ENCODE results near the gene SNTG2.

The SNTG2 gene

DNA sequence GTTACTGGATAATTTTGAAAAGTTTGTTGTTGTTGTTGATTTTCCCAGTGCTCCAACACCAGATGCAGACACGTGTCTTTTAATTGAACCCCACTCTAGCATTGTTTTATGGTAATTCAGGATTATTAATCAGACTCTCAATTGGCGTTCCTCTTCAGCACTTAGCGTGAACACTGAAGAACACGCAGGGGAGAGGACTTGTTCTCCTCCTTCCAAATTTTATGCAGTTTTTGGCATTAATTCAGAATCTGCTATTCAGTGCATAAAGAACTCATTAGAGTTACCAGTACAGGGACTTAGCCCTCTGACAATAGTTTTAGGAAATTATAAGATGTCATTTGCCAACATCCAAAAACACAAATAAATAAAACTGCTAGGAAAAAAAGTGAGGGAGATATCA lies 75.5 kb downstream of the SNTG2 start:
- Histone ChIP-seq H3K9ac (ENCODE audit: low read length) (no peak overlapping the region), H3K4me1 (ENCODE audit: control insufficient read depth, insufficient read depth, low read length) (no peaks in the 10 kb centered on the region), H3K4me3 (ENCODE audit: low read length) (no peak overlapping the region), H3K27me3 (ENCODE audit: control insufficient read depth, insufficient read depth, low read length) (no peaks in the 10 kb centered on the region), H3K27ac (ENCODE audit: low read depth, low read length) (no peak overlapping the region), H3K36me3 (ENCODE audit: control insufficient read depth, insufficient read depth, low read length) (no peaks in the 10 kb centered on the region)

DNA sequence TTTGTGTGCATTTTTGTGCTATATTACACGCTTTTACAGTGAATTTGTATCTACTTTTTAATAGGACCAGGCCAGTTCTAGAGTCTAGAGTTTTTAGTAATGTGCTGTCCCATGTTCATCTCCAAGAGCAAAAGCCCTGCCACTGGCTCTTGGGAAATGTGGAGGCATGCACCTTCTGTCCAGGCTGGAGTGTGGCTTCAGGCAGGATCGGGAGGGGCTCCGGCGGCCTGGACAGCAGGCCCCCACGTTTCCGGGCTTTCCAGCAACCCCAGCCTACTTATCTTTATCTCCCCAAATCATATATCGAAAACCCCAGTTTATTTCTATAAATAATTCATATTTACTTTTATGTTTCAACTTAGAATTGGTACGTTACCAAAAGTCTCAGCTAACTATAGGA lies 78.2 kb downstream of the SNTG2 start:
- Histone ChIP-seq H3K36me3 (ENCODE audit: control insufficient read depth, insufficient read depth, low read length) (no peaks in the 10 kb centered on the region), H3K4me1 (ENCODE audit: control insufficient read depth, insufficient read depth, low read length) (no peaks in the 10 kb centered on the region), H3K27me3 (ENCODE audit: control insufficient read depth, insufficient read depth, low read length) (no peaks in the 10 kb centered on the region), H3K9ac (ENCODE audit: low read length) (no peak overlapping the region), H3K27ac (ENCODE audit: low read depth, low read length) (no peak overlapping the region), H3K4me3 (ENCODE audit: low read length) (no peak overlapping the region)

DNA sequence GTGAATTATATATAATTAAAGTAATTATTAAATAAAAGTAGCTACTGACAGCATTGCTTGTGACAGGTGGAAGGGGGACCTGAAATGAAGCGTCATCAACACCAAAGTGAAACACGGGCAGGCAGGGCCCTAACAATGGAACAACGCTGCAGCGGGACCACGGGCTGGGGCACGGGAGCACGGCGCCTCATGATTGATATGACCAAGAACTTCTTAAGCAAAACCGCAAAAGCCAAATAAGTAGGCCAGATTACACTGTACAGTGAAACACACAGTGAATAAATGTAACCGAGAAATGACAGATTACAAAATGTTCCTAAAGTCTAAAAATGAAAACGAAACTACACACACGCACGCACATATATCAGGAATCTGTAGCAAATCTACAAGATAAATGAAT lies 81.4 kb downstream of the SNTG2 start:
- no peak overlapping the region for H3K9ac ChIP-seq (ENCODE audit: low read length)
- H3K4me1 ChIP-seq (ENCODE audit: control insufficient read depth, insufficient read depth, low read length) = no peaks in the 10 kb centered on the region
- H3K36me3 ChIP-seq (ENCODE audit: control insufficient read depth, insufficient read depth, low read length) = no peaks in the 10 kb centered on the region
- H3K27ac ChIP-seq (ENCODE audit: low read depth, low read length) = no peak overlapping the region
- H3K27me3 ChIP-seq (ENCODE audit: control insufficient read depth, insufficient read depth, low read length) = no peaks in the 10 kb centered on the region
- no peak overlapping the region for H3K4me3 ChIP-seq (ENCODE audit: low read length)

DNA sequence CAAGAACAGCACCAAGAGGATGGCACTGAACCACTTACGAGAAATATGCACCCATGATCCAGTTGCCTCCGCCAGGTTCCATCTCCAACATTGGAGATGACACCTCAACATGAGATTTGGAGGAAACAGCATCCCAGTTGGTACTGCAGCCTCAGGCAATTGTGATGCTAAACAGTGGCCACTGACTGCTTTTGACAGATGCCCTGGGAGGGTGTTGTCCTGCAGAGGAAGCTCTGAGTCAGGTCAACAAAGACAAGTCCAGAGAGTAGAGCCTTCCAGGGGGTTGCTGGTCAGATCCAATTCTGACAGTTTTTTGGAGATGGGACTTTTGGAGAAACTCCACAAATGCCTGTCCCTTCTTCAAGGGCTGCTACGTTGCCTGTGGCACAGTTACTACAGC lies 82.4 kb downstream of the SNTG2 start:
- Histone ChIP-seq H3K9ac (ENCODE audit: low read length) (no peak overlapping the region), H3K27ac (ENCODE audit: low read depth, low read length) (no peak overlapping the region), H3K4me1 (ENCODE audit: control insufficient read depth, insufficient read depth, low read length) (no peaks in the 10 kb centered on the region)

DNA sequence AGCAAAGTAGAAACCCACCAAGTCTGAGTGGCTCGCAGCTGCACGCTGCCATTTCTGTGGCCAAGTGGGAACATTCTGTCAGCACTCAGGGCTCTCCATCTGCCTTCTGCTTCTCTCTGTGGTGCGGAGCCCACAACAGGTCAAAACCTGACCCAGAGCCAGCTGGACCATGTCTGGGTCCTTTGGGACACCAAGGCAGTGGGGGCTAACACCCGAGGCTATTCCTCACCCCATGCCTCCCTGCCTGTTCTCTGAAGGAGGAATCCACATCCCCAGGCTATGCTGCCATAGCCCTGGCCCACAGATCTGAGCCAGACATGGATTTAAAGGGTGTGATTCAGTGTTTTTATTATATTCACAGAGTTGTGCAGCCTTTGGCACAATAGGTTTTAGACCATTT lies 86.4 kb downstream of the SNTG2 start:
- Histone ChIP-seq H3K27me3 (ENCODE audit: control insufficient read depth, insufficient read depth, low read length) (no peaks in the 10 kb centered on the region), H3K9ac (ENCODE audit: low read length) (no peak overlapping the region), H3K4me3 (ENCODE audit: low read length) (no peak overlapping the region), H3K27ac (ENCODE audit: low read depth, low read length) (no peak overlapping the region), H3K4me1 (ENCODE audit: control insufficient read depth, insufficient read depth, low read length) (no peaks in the 10 kb centered on the region), H3K36me3 (ENCODE audit: control insufficient read depth, insufficient read depth, low read length) (no peaks in the 10 kb centered on the region)

More for the DNA sequence above, 82.4 kb downstream of the SNTG2 start:
- Histone ChIP-seq H3K4me3 (ENCODE audit: low read length) (no peak overlapping the region), H3K36me3 (ENCODE audit: control insufficient read depth, insufficient read depth, low read length) (no peaks in the 10 kb centered on the region), H3K27me3 (ENCODE audit: control insufficient read depth, insufficient read depth, low read length) (no peaks in the 10 kb centered on the region)

DNA sequence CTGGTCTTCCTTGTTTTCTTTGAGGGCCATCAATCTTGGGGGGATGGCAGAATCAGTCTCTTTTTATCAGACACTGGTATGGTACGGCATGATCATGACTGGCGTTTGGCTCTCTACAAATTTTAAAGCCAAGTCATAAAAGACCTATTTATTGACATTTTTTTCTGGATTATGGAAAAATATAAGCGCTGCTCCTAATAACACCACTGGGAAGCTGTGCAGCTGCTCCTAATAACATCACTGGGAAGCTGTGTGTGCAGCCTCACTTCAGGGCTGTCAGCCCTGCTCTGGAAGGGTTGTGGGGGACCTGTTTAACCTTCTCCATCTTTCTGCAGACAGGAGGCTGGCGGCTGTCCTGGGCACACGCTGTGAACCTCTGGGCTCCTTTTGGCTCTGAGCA lies 88.9 kb downstream of the SNTG2 start:
- H3K27ac ChIP-seq (ENCODE audit: low read depth, low read length) = no peak overlapping the region
- H3K4me1 ChIP-seq (ENCODE audit: control insufficient read depth, insufficient read depth, low read length) = no peaks in the 10 kb centered on the region
- H3K36me3 ChIP-seq (ENCODE audit: control insufficient read depth, insufficient read depth, low read length) = no peaks in the 10 kb centered on the region
- H3K9ac ChIP-seq (ENCODE audit: low read length) = no peak overlapping the region
- no peak overlapping the region for H3K4me3 ChIP-seq (ENCODE audit: low read length)
- no peaks in the 10 kb centered on the region for H3K27me3 ChIP-seq (ENCODE audit: control insufficient read depth, insufficient read depth, low read length)

DNA sequence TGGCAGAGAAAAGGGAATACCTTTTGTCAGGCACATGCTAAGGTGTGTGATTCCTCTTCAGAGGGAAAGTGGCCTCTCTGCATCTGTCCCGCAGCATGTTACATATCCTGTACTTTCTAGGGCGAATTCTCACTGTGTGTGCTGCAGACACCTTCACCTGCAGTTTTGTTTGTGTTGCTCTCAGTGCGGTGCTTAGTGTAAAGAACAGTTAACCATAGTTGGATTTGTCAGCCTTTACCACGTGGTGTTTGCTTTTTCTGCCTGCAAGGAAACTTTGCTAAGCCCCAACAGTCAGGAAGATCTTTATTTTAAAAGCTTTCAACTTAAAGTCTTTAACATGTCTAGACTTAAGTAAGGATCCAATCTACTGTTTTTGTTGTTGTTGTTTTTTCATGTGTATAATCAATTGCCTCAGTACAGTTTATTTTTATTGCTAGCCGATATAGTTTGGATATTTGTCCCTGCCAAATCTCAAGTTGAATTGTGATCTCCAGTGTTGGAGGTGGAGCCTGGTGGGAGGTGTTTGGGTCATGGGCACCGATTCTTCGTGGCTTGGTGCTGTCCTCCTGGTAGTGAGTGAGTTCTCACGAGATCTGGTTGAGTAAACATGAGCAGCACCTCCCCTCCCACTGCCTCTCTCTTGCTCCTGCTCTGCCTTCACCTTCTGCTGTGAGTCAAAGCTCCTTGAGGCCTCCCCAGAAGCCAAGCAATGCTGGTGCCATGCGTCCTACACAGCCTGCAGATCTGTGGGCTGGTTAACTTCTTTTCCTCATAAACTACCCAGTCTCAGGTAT lies 90.6 kb downstream of the SNTG2 start:
- no peaks in the 10 kb centered on the region for H3K4me1 ChIP-seq (ENCODE audit: control insufficient read depth, insufficient read depth, low read length)
- H3K27ac ChIP-seq (ENCODE audit: low read depth, low read length) = no peak overlapping the region
- no peaks in the 10 kb centered on the region for H3K27me3 ChIP-seq (ENCODE audit: control insufficient read depth, insufficient read depth, low read length)
- H3K36me3 ChIP-seq (ENCODE audit: control insufficient read depth, insufficient read depth, low read length) = no peaks in the 10 kb centered on the region
- no peak overlapping the region for H3K4me3 ChIP-seq (ENCODE audit: low read length)
- H3K9ac ChIP-seq (ENCODE audit: low read length) = no peak overlapping the region

DNA sequence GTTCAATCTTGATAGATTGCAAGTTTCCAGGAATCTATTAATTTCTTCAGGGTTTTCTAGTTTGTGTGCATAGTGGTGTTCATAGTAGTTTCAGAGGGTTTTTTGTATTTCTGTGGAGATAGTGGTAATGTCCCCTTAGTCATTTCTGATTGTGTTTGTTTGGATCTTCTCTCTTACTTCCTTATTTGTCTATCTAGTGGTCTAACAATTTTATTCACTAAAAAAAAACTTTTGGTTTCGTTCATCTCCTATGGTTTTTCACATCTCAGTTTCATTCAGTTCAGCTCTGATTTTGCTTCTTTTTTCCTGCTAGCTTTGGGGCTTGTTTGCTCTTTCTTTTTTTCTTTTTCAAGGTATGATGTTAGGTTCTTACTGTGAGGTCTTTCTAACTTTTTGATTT lies 94.5 kb downstream of the SNTG2 start:
- Histone ChIP-seq H3K27ac (ENCODE audit: low read depth, low read length) (no peak overlapping the region), H3K9ac (ENCODE audit: low read length) (no peak overlapping the region), H3K36me3 (ENCODE audit: control insufficient read depth, insufficient read depth, low read length) (no peaks in the 10 kb centered on the region), H3K4me1 (ENCODE audit: control insufficient read depth, insufficient read depth, low read length) (no peaks in the 10 kb centered on the region), H3K27me3 (ENCODE audit: control insufficient read depth, insufficient read depth, low read length) (no peaks in the 10 kb centered on the region), H3K4me3 (ENCODE audit: low read length) (no peak overlapping the region)

DNA sequence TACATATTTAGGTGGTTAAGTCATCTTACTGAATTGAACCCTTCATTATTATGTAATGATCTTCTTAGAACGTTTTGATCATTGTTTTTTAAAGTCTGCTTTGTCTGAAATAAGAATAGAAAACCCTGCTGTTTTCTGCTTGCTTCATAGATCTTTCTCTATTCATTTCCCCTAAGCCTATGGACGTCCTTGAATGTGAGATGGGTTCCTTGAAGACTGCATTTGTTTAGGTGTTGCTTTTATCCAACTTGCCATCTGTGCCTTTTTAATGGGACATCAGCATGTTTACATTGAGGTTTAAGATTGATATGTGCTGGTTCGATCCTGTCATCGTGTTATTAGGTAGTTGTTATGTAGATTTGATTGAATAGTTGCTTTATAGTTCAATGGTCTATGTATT lies 95.4 kb downstream of the SNTG2 start:
- no peaks in the 10 kb centered on the region for H3K27me3 ChIP-seq (ENCODE audit: control insufficient read depth, insufficient read depth, low read length)
- H3K36me3 ChIP-seq (ENCODE audit: control insufficient read depth, insufficient read depth, low read length) = no peaks in the 10 kb centered on the region
- H3K4me1 ChIP-seq (ENCODE audit: control insufficient read depth, insufficient read depth, low read length) = no peaks in the 10 kb centered on the region
- H3K4me3 ChIP-seq (ENCODE audit: low read length) = no peak overlapping the region
- no peak overlapping the region for H3K9ac ChIP-seq (ENCODE audit: low read length)
- no peak overlapping the region for H3K27ac ChIP-seq (ENCODE audit: low read depth, low read length)

DNA sequence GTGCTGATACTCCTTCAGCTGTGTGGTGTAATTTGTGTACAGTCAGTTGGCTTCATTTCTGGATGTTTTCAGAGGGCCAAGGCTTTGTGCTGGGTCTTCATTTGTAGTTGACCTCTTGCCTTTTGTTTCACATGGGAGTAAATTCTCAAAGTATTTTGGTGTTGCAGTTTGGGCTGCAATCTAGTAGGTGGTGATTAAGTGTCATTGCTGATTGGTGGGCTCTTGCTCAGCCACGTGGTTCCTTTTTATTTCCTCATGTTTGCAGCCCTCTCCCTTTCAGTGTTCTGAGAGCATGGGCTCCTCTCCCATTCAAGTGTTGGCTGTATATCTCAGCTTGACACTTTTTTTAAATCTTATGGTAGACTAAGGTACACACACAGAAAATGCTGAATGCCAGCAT lies 96.8 kb downstream of the SNTG2 start:
- H3K36me3 ChIP-seq (ENCODE audit: control insufficient read depth, insufficient read depth, low read length) = no peaks in the 10 kb centered on the region
- no peak overlapping the region for H3K4me3 ChIP-seq (ENCODE audit: low read length)
- H3K27ac ChIP-seq (ENCODE audit: low read depth, low read length) = no peak overlapping the region
- H3K9ac ChIP-seq (ENCODE audit: low read length) = no peak overlapping the region
- no peaks in the 10 kb centered on the region for H3K4me1 ChIP-seq (ENCODE audit: control insufficient read depth, insufficient read depth, low read length)
- no peaks in the 10 kb centered on the region for H3K27me3 ChIP-seq (ENCODE audit: control insufficient read depth, insufficient read depth, low read length)

DNA sequence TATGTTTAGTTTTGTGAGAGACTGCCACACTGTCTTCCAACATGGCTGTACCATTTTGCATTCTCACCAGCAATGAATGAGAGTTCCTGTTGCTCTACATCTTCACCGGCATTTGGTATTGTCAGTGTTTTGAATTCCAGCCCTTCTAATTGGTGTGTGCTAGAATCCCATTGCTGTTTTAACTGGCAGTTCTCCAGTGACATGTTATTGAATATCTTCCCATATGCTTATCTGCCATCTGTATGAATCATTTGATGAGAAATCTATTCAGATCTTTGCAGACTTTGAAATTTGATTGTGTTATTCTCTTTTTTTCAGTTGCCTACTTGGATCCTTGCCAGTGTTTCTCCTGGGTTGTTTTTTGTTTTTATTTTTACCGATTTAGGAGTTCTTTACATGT lies 99.0 kb downstream of the SNTG2 start:
- no peaks in the 10 kb centered on the region for H3K4me1 ChIP-seq (ENCODE audit: control insufficient read depth, insufficient read depth, low read length)
- H3K27me3 ChIP-seq (ENCODE audit: control insufficient read depth, insufficient read depth, low read length) = no peaks in the 10 kb centered on the region
- no peaks in the 10 kb centered on the region for H3K36me3 ChIP-seq (ENCODE audit: control insufficient read depth, insufficient read depth, low read length)
- no peak overlapping the region for H3K27ac ChIP-seq (ENCODE audit: low read depth, low read length)
- H3K4me3 ChIP-seq (ENCODE audit: low read length) = no peak overlapping the region
- H3K9ac ChIP-seq (ENCODE audit: low read length) = no peak overlapping the region

DNA sequence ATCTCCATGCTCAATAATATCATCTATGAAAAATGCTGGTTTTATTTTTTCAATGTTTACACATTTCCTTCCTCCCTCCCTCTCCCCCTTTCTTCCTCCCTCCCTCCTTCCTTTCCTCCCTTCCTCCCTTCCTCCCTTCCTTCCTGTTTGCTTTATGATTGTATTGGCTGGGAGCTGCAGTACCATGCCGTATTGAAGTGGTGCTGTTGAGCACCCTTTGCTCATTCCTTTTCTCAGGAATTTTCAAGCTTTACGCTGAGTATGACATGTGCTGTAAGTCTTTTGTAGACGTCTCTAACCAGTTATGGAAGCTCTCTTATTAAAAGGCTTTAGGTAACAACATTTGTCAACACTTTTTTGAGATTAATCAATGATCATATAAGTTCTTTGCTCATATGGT lies 100.4 kb downstream of the SNTG2 start:
- Histone ChIP-seq H3K9ac (ENCODE audit: low read length) (no peak overlapping the region), H3K36me3 (ENCODE audit: control insufficient read depth, insufficient read depth, low read length) (no peaks in the 10 kb centered on the region), H3K4me3 (ENCODE audit: low read length) (no peak overlapping the region), H3K27me3 (ENCODE audit: control insufficient read depth, insufficient read depth, low read length) (no peaks in the 10 kb centered on the region), H3K4me1 (ENCODE audit: control insufficient read depth, insufficient read depth, low read length) (no peaks in the 10 kb centered on the region), H3K27ac (ENCODE audit: low read depth, low read length) (no peak overlapping the region)

DNA sequence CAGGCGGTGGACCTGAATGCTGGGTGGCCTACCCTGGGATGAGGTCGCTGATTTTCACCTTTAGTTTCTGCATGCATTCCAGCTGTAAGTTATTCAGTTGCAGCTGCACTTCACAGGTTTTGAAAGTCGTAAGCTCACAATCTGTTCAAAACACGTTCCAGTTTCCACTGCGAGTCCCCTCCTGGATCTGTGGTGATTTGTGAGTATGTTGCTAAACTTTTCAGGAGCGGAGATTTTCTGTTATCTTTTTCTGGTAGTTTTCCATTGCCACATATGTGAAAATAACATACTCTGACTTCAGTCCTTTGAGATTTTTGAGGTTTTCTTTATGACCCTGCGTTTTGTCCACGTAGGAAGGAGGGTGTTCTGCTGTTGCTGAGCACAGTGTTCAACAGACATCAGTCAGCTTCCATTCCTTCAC lies 102.1 kb downstream of the SNTG2 start:
- no peak overlapping the region for H3K27ac ChIP-seq (ENCODE audit: low read depth, low read length)
- H3K4me3 ChIP-seq (ENCODE audit: low read length) = no peak overlapping the region
- H3K9ac ChIP-seq (ENCODE audit: low read length) = no peak overlapping the region
- no peaks in the 10 kb centered on the region for H3K4me1 ChIP-seq (ENCODE audit: control insufficient read depth, insufficient read depth, low read length)
- H3K27me3 ChIP-seq (ENCODE audit: control insufficient read depth, insufficient read depth, low read length) = no peaks in the 10 kb centered on the region
- H3K36me3 ChIP-seq (ENCODE audit: control insufficient read depth, insufficient read depth, low read length) = no peaks in the 10 kb centered on the region

All from rectal smooth muscle tissue (tissue), 1 donor.